HFF-Myc (cell line): ENCODE measurements around the gene OBP2A.
"Not testable (repeated sequence)": the region's sequence is repeated elsewhere in the genome, so short reads cannot be mapped to it uniquely, and the experiment has no call there.

ENCODE experiments used
- DNase-seq: peaks from one replicate; pipeline ENCODE4 v3.0.0-alpha.2; 2011; ENCODE audit warnings: low read depth; ENCODE audit errors: extremely low read depth
- H3K4me3 ChIP-seq: replicated peaks from 2 replicates; pipeline ENCODE4 v1.5.1; 2011; ENCODE audit warnings: low read depth, mild to moderate bottlenecking, control low read depth, low read length
- CTCF ChIP-seq: IDR thresholded peaks from 2 replicates; pipeline ENCODE4 v1.5.1; 2012; ENCODE audit warnings: mild to moderate bottlenecking, low read depth, low read length, control low read depth; ENCODE audit errors: missing control alignments

Gene OBP2A

GRCh38 chr9:135545646-135546176 lies at the start of gene OBP2A:
Gene OBP2A (plus strand): TSS chr9:135546126. CDS start chr9:135546181, 55 bp downstream.
- H3K4me3 ChIP-seq, DNase-seq: not testable (repeated sequence)

- no peak overlapping the region for H3K4me3 ChIP-seq
- TF ChIP-seq CTCF: no peak
- DNase-seq: no peak
These were observed 47.4 kb upstream of the OBP2A start for GRCh38 chr9:135498381-135499126.

- H3K4me3 ChIP-seq: peak overlapping the region; percentile 84
- TF ChIP-seq CTCF: no peak
- DNase-seq: peak; percentile 35
These were observed 46.4 kb upstream of the OBP2A start for GRCh38 chr9:135499326-135500070.

- peak overlapping the region; percentile 84 for H3K4me3 ChIP-seq
- no peak for TF ChIP-seq CTCF
- DNase-seq: no peak
These were observed 45.8 kb upstream of the OBP2A start for GRCh38 chr9:135500071-135500524.

GRCh38 chr9:135500525-135501260 lies 45.2 kb upstream of the OBP2A start, which contains the start of gene MRPS2:
Gene MRPS2 (plus strand): TSS chr9:135500682. CDS start chr9:135500711, 29 bp downstream.
- peak; percentile 57 for DNase-seq
- TF ChIP-seq CTCF: peak; percentile 85
- peak within 1 kb of the TSS; percentile 84 for H3K4me3 ChIP-seq

- H3K4me3 ChIP-seq: peak overlapping the region; percentile 84
- no peak for DNase-seq
- TF ChIP-seq CTCF: no peak
These were observed 44.4 kb upstream of the OBP2A start for GRCh38 chr9:135501261-135502167.
